PC-9 (cell line): ENCODE results near the gene ZNF526.

ENCODE experiments used
- EZH2 ChIP-seq: fragments of 200-600 bp; sonication (generic); IDR thresholded peaks from 2 replicates; pipeline ENCODE4 v1.8.0; 2017; ENCODE audit warnings: antibody characterized with exemption, low read depth
- TF ChIP-seq, protein P1 (sequence below): fragments of 200-600 bp; sonication (generic); conservative IDR thresholded peaks from 2 replicates; pipeline ENCODE4 v1.6.1; 2017; ENCODE audit warnings: mixed run types, antibody characterized with exemption, mild to moderate bottlenecking, moderate library complexity

- TF ChIP-seq, protein P1, sequence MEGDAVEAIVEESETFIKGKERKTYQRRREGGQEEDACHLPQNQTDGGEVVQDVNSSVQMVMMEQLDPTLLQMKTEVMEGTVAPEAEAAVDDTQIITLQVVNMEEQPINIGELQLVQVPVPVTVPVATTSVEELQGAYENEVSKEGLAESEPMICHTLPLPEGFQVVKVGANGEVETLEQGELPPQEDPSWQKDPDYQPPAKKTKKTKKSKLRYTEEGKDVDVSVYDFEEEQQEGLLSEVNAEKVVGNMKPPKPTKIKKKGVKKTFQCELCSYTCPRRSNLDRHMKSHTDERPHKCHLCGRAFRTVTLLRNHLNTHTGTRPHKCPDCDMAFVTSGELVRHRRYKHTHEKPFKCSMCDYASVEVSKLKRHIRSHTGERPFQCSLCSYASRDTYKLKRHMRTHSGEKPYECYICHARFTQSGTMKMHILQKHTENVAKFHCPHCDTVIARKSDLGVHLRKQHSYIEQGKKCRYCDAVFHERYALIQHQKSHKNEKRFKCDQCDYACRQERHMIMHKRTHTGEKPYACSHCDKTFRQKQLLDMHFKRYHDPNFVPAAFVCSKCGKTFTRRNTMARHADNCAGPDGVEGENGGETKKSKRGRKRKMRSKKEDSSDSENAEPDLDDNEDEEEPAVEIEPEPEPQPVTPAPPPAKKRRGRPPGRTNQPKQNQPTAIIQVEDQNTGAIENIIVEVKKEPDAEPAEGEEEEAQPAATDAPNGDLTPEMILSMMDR = no peak
- TF ChIP-seq EZH2 = no peak
These were observed 28.8 kb upstream of the ZNF526 start for GRCh38 chr19:42191330-42191729.
